HCT116 (cell line): ENCODE results near the gene CA11. TPM values are rescaled to one million over a fixed set of nuclear protein-coding genes. Genes with fewer than 3 reads are reported as not detected.

Experiments
- ATAC-seq: fragments of 200-7000 bp; cut with Tn5 transposase; 2 replicates; pipeline ENCODE4 v1.9.1; 2020; ENCODE audit warnings: mild to moderate bottlenecking, moderate library complexity
- BruUV-seq: library from RNA; stranded (reverse); fragments of 400-500 nt; replicated peaks from 2 replicates; lab custom pipeline; 2021; lab: Mats Ljungman, UMichigan
- CTCF ChIA-PET: fragments of 300-600 bp; sonication (Branson Sonifier 250); formaldehyde crosslinking; loops from one replicate; lab custom pipeline; 2021; ENCODE audit warnings: antibody characterized with exemption; lab: Charles Lee
- POLR2A ChIA-PET: fragments of 300-600, 350-600 bp; sonication (Branson Sonifier 250); formaldehyde crosslinking; loops from one replicate; lab custom pipeline; 2021; ENCODE audit warnings: antibody characterized with exemption; lab: Charles Lee
- RAD21 ChIA-PET, 2 experiments: fragments of 300-600 bp; sonication (Branson Sonifier 250); formaldehyde crosslinking; loops; one replicate each; lab custom pipeline; 2023; ENCODE audit warnings: low total read pairs in 2 of 2; ENCODE audit not compliant: uncharacterized antibody in 2 of 2, unreplicated experiment in 2 of 2, low non-redundant PET in 1 of 2; lab: Charles Lee
- DNase-seq: peaks from one replicate; pipeline ENCODE4 v3.0.0-alpha.2; 2010; ENCODE audit warnings: low read depth, low spot score
- H2AFZ ChIP-seq: fragments of 200-600 bp; shearing (Covaris generic), sonication (generic); 2 replicates; pipeline ENCODE4 v1.6.1; 2017; ENCODE audit warnings: low read depth, mixed run types, mixed read lengths, antibody characterized with exemption, low read length; ENCODE audit not compliant: poor library complexity, severe bottlenecking
- H3K27ac ChIP-seq: 2 replicates; pipeline ENCODE4 v1.5.1; 2012; ENCODE audit warnings: low read depth, low read length
- H3K27me3 ChIP-seq: fragments of 200-600 bp; sonication (generic); 2 replicates; pipeline ENCODE4 v1.6.1; 2016; ENCODE audit warnings: mixed run types, low read length, mixed read lengths; ENCODE audit not compliant: insufficient read depth
- H3K36me3 ChIP-seq, 2 experiments: fragments of 200-500 bp in 1 of 2; fragments of 200-600 bp in 1 of 2; sonication (Bioruptor generic) in 1 of 2; sonication (generic) in 1 of 2; 2 replicates each; pipeline versions ENCODE4 v1.5.1 to v1.6.1; 2014 to 2016; ENCODE audit warnings: low read length in 2 of 2, inconsistent platforms in 1 of 2, mixed read lengths in 1 of 2, mixed run types in 1 of 2; ENCODE audit not compliant: insufficient read depth in 2 of 2, control insufficient read depth in 1 of 2
- H3K4me1 ChIP-seq, 2 experiments: fragments of 200-600 bp in 1 of 2; sonication (generic) in 1 of 2; 2 replicates each; pipeline versions ENCODE4 v1.5.1 to v1.6.1; 2012 to 2017; ENCODE audit warnings: low read length in 2 of 2, inconsistent platforms in 1 of 2, mild to moderate bottlenecking in 1 of 2, mixed read lengths in 1 of 2, mixed run types in 1 of 2, moderate library complexity in 1 of 2; ENCODE audit not compliant: insufficient read depth in 2 of 2, control insufficient read depth in 1 of 2
- H3K4me2 ChIP-seq: fragments of 200-600 bp; sonication (generic); 2 replicates; pipeline ENCODE4 v1.6.1; 2017; ENCODE audit warnings: mixed run types, low read length, mixed read lengths
- H3K4me3 ChIP-seq, 2 experiments: fragments of 200-600 bp in 1 of 2; sonication (generic) in 1 of 2; replicated peaks in 1 of 2; 2 replicates each; pipeline ENCODE4 v1.5.1; 2011 to 2016; ENCODE audit warnings: low read length in 2 of 2, control low read depth in 1 of 2, low read depth in 1 of 2, mild to moderate bottlenecking in 1 of 2, mixed read lengths in 1 of 2, mixed run types in 1 of 2
- H3K79me2 ChIP-seq: fragments of 200-600 bp; sonication (generic); 2 replicates; pipeline ENCODE4 v1.6.1; 2017; ENCODE audit warnings: mild to moderate bottlenecking, mixed run types, low read length, moderate library complexity, mixed read lengths; ENCODE audit not compliant: insufficient read depth
- H3K9ac ChIP-seq: fragments of 200-600 bp; sonication (generic); 2 replicates; pipeline ENCODE4 v1.6.1; 2016; ENCODE audit warnings: low read length, mixed read lengths
- H3K9me2 ChIP-seq: fragments of 200-600 bp; sonication (generic), shearing (Covaris generic); 2 replicates; pipeline ENCODE4 v1.6.1; 2017; ENCODE audit warnings: mixed run types, mild to moderate bottlenecking, moderate library complexity; ENCODE audit not compliant: insufficient read depth
- H3K9me3 ChIP-seq, 2 experiments: fragments of 200-500 bp in 1 of 2; fragments of 200-600 bp in 1 of 2; sonication (Bioruptor generic) in 1 of 2; sonication (generic) in 1 of 2; 2 replicates each; pipeline ENCODE4 v1.6.1; 2014 to 2017; ENCODE audit warnings: low read length in 2 of 2, mixed read lengths in 2 of 2, inconsistent platforms in 1 of 2, low read depth in 1 of 2, mild to moderate bottlenecking in 1 of 2, mixed run types in 1 of 2, moderate library complexity in 1 of 2; ENCODE audit not compliant: control insufficient read depth in 1 of 2, insufficient read depth in 1 of 2
- H4K20me1 ChIP-seq: fragments of 200-600 bp; sonication (generic), shearing (Covaris generic); 2 replicates; pipeline ENCODE4 v1.6.1; 2017; ENCODE audit warnings: mixed run types, mild to moderate bottlenecking, moderate library complexity; ENCODE audit not compliant: insufficient read depth
- CEBPB ChIP-seq: IDR thresholded peaks from 2 replicates; pipeline ENCODE4 v1.6.1; 2012; ENCODE audit warnings: low read depth
- CTCF ChIP-seq, 3 experiments: fragments of 200-600 bp in 1 of 3; sonication (generic) in 1 of 3; IDR thresholded peaks in 2 of 3; conservative IDR thresholded peaks in 1 of 3; 2 replicates each; pipeline ENCODE4 v1.5.1; 2012 to 2017; ENCODE audit warnings: low read depth in 2 of 3, low read length in 2 of 3, antibody characterized with exemption in 1 of 3, borderline replicate concordance in 1 of 3, control low read depth in 1 of 3, mild to moderate bottlenecking in 1 of 3, mixed read lengths in 1 of 3, mixed run types in 1 of 3, moderate library complexity in 1 of 3; ENCODE audit not compliant: insufficient read depth in 1 of 3
- ELF1 ChIP-seq: IDR thresholded peaks from 2 replicates; pipeline ENCODE4 v1.6.1; 2012; ENCODE audit warnings: low read depth, borderline replicate concordance
- EZH2 ChIP-seq: fragments of 200-600 bp; sonication (generic); IDR thresholded peaks from 2 replicates; pipeline ENCODE4 v1.6.1; 2017; ENCODE audit warnings: antibody characterized with exemption, mixed run types
- FOSL1 ChIP-seq: IDR thresholded peaks from 2 replicates; pipeline ENCODE4 v1.6.1; 2012; ENCODE audit warnings: low read depth
- JUND ChIP-seq: IDR thresholded peaks from 2 replicates; pipeline ENCODE4 v1.6.1; 2012
- POLR2A ChIP-seq: IDR thresholded peaks from 2 replicates; pipeline ENCODE4 v1.7.0; 2011; ENCODE audit warnings: borderline replicate concordance; ENCODE audit not compliant: insufficient read depth, insufficient read length; ENCODE audit errors: extremely low read depth
- POLR2AphosphoS5 ChIP-seq: IDR thresholded peaks from 2 replicates; pipeline ENCODE4 v1.6.1; 2011; ENCODE audit warnings: mild to moderate bottlenecking, low read depth, low read length, moderate library complexity
- RAD21 ChIP-seq: IDR thresholded peaks from 2 replicates; pipeline ENCODE4 v1.6.1; 2012; ENCODE audit warnings: low read depth, mild to moderate bottlenecking
- SIN3A ChIP-seq: IDR thresholded peaks from 2 replicates; pipeline ENCODE4 v1.6.1; 2012; ENCODE audit warnings: low read depth
- SP1 ChIP-seq: IDR thresholded peaks from 2 replicates; pipeline ENCODE4 v1.6.1; 2012; ENCODE audit warnings: low read depth
- TCF7L2 ChIP-seq: IDR thresholded peaks from 2 replicates; pipeline ENCODE4 v1.7.0; 2011; ENCODE audit warnings: borderline replicate concordance, inconsistent platforms; ENCODE audit not compliant: insufficient read depth, insufficient read length; ENCODE audit errors: extremely low read depth
- YY1 ChIP-seq: IDR thresholded peaks from 2 replicates; pipeline ENCODE4 v1.6.1; 2011; ENCODE audit warnings: low read length, low read depth, moderate library complexity, mild to moderate bottlenecking; ENCODE audit not compliant: insufficient replicate concordance; ENCODE audit errors: extremely low read depth
- ZBTB33 ChIP-seq: IDR thresholded peaks from 2 replicates; pipeline ENCODE4 v1.6.1; 2011; ENCODE audit warnings: mild to moderate bottlenecking, low read length, moderate library complexity; ENCODE audit not compliant: insufficient replicate concordance; ENCODE audit errors: extremely low read depth
- ZFX ChIP-seq: fragments of 450-650 bp; IDR thresholded peaks from 2 replicates; pipeline ENCODE4 v1.6.1; 2017
- intact Hi-C: fragments of 100-400 bp; cut with micrococcal nuclease; formaldehyde crosslinking; loops from 2 replicates; pipeline ENCODE4 v1.10.0; 2022
- total RNA-seq: library from RNA; stranded (reverse); gene quantifications from one replicate; pipeline ENCODE4 v1.2.1, GENCODE V29; 2021; ENCODE audit not compliant: unreplicated experiment

CA11 gene
- total RNA-seq, 1 experiment from 2014 or later = 29.6 TPM

- BruUV-seq = no TSS peak
- no peak overlapping the region for H3K9ac ChIP-seq
These were observed 18.1 kb downstream of the CA11 start for GRCh38 chr19:48627865-48628314.

GRCh38 chr19:48627201-48627864 is 18.7 kb downstream of the CA11 start:
- Histone ChIP-seq H4K20me1 (no peaks in the 10 kb centered on the region), H3K79me2 (peaks cover 16% of the 10 kb centered on the region; the same call in 1 of the 2 replicates), H3K9me2 (no peaks in the 10 kb centered on the region), H3K4me2 (peak overlapping the region; percentile 54), H3K4me1 (peaks cover 32 to 48% of the 10 kb centered on the region in 2 experiments), H3K36me3 (peaks cover 2 to 10% of the 10 kb centered on the region in 2 experiments; a peak in 1 of 4 replicates), H3K27ac (peak overlapping the region; percentile 57), H2AFZ (no peak overlapping the region), H3K4me3 (no peak overlapping the region), H3K27me3 (no peaks in the 10 kb centered on the region), H3K9me3 (no peaks in the 10 kb centered on the region), H3K9ac (peak overlapping the region; percentile 33; the same call in 1 of the 2 replicates)
- RAD21 ChIA-PET = no interaction called here
- BruUV-seq = no TSS peak
- POLR2A ChIA-PET = interaction anchor here (1.0 to 1.8 kb wide), 2 partner anchors 8 to 10 kb away, joined by 3 to 8 read pairs; partner anchors contain the start of gene SPHK2
- ATAC-seq = no peak
- CTCF ChIA-PET = interaction anchor here (1.2 kb wide), 1 partner anchor 8 kb away, joined by 3 read pairs; the partner anchor contains the start of genes RPL18 and SPHK2
- intact Hi-C loops = no loop called here
- DNase-seq = no peak
- TF ChIP-seq RAD21 (no peak), ELF1 (no peak), JUND (no peak), EZH2 (no peak), SP1 (no peak), CTCF (IDR thresholded peaks at IDR 0.05 in 2 of 3, conservative IDR thresholded peaks at IDR 0.05 in 1 of 3; ENCODE audit: borderline replicate concordance in 1 of 3, insufficient read depth in 1 of 3, low read depth in 2 of 3, low read length in 2 of 3) (no peak), ZFX (no peak), SIN3A (no peak), TCF7L2 (no peak), CEBPB (no peak), FOSL1 (no peak), POLR2A (no peak), YY1 (no peak), ZBTB33 (no peak)

More at GRCh38 chr19:48627865-48628314, 18.1 kb downstream of the CA11 start:
- Histone ChIP-seq H4K20me1 (no peaks in the 10 kb centered on the region), H3K36me3 (peaks cover 2 to 13% of the 10 kb centered on the region in 2 experiments; a peak in 1 of 4 replicates), H2AFZ (no peak overlapping the region), H3K4me3 (no peak overlapping the region), H3K4me1 (peaks cover 37 to 54% of the 10 kb centered on the region in 2 experiments), H3K79me2 (peaks cover 12% of the 10 kb centered on the region; the same call in 1 of the 2 replicates), H3K27ac (peak overlapping the region; percentile 57), H3K9me2 (no peaks in the 10 kb centered on the region), H3K4me2 (no peak overlapping the region; the same call in 1 of the 2 replicates), H3K27me3 (no peaks in the 10 kb centered on the region), H3K9me3 (no peaks in the 10 kb centered on the region)
- ChIA-PET POLR2A (interaction anchor here (1.8 kb wide), 1 partner anchor 8 kb away, joined by 8 read pairs; the partner anchor contains the start of gene SPHK2), CTCF (interaction anchor here (1.2 kb wide), 1 partner anchor 9 kb away, joined by 3 read pairs; the partner anchor contains the start of genes RPL18 and SPHK2), RAD21 (no interaction called here)
- intact Hi-C loops = no loop called here
- ATAC-seq (no peak), DNase-seq (no peak)
- TF ChIP-seq POLR2AphosphoS5 (0 out of 2 replicates have a peak, but pooled peaks have one; percentile 27), TCF7L2 (no peak)
